Stimulated activated CD8-positive, alpha-beta memory T cell treated with anti-CD3 and anti-CD28 coated beads, Interleukin-7, amount 100 ng/mL, for 4 hours (primary cell): ENCODE measurements around the gene C19orf25.

ENCODE experiments used
- DNase-seq, 2 donors: peaks; one replicate each; pipeline ENCODE4 v3.0.0-alpha.2; 2020; ENCODE audit warnings: low read depth in 2 of 2

Gene C19orf25

GRCh38 chr19:1466461-1467214 lies 12.4 kb downstream of the C19orf25 start:
- no peak for DNase-seq

DNA sequence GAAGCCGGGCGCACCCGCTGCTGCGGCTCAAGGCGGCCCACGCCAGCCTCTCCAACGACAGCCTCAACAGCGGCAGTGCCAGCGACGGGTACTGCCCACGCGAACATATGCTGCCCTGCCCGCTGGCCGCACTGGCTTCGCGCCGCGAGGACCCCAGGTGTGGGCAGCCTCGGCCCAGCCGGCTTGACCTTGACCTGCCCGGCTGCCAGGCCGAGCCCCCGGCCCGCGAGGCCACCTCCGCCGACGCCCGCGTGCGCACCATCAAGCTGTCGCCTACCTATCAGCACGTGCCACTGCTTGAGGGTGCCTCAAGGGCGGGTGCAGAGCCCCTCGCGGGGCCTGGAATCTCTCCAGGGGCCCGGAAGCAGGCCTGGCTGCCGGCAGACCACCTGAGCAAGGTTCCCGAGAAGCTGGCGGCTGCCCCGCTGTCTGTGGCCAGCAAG lies 13.0 kb downstream of the C19orf25 start:
- no peak for DNase-seq

- no peak for DNase-seq
Observed at GRCh38 chr19:1465191-1466016, 13.6 kb downstream of the C19orf25 start.

- no peak for DNase-seq
Observed at GRCh38 chr19:1461862-1462261, 17.2 kb downstream of the C19orf25 start.

- DNase-seq, result no peak
Observed at GRCh38 chr19:1460033-1460995, 18.7 kb downstream of the C19orf25 start.

DNA sequence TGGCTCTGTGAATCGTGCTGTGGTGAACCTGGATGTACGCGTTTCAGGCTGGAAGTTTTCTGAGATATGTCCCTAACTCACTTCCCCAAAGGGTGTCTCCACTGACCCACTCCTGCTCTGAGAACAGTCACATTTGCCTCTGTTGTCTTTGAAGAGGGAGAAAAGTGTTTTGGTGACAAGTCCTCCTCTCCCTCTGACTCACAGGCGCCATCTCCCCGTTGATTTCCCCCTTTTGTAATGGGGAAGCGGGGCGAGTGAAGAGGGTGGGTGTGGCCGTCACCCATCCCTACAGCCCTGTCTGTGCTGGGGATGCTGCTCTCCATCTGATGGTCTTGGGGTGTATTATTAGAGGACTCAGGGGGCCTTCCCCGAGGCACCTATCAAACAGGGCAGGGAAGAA lies 19.5 kb downstream of the C19orf25 start:
- no peak for DNase-seq

GRCh38 chr19:1457892-1458291 lies 21.1 kb downstream of the C19orf25 start:
- no peak for DNase-seq

DNA sequence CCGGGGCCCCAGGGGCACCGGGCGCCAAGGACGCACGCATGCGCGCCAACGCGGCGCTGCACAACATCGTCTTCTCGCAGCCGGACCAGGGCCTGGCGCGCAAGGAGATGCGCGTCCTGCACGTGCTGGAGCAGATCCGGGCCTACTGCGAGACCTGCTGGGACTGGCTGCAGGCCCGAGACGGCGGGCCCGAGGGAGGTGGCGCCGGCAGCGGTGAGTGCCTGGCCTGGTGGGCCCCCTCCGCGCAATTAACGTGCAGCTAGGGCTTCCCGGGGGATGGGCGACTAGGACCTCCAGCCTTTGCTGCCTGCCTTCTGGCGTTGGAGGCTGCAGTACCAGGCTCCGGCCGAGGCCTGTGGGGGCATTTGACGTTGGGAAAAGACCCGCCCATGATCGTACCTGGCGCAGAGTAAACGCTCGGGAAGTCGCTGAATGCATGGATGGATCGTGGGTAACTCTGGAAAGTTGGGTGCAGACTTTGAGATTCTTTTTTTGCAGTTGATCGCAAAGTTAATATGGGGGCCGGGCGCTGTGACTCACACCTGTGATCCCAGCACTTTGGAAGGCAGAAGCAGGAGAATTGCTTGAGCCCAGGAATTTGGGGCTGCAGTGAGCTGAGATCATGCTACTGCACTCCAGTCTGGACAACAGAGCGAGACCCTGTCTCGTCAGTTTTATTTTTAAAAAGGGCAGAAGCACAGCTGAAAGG lies 21.8 kb downstream of the C19orf25 start:
- DNase-seq, result no peak

GRCh38 chr19:1456121-1456900 lies 22.7 kb downstream of the C19orf25 start:
- no peak for DNase-seq

- no peak for DNase-seq
Observed at GRCh38 chr19:1455336-1456120, 23.5 kb downstream of the C19orf25 start.

DNA sequence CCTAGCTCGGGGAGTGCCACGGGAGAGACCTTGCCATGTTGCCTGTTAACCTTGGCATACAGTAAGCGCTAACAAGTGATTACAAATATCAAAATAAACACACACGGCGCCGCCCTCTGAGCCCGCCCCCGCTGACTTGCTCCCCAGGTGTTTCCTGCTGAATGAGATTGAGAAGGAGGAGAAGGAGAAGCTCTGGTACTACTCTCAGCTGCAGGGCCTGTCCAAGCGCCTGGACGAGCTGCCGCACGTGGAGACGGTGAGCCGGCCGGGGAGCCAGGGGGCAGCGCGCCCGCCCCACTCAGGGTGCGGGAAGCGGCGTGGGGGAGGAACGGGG lies 24.0 kb downstream of the C19orf25 start:
- no peak for DNase-seq

DNA sequence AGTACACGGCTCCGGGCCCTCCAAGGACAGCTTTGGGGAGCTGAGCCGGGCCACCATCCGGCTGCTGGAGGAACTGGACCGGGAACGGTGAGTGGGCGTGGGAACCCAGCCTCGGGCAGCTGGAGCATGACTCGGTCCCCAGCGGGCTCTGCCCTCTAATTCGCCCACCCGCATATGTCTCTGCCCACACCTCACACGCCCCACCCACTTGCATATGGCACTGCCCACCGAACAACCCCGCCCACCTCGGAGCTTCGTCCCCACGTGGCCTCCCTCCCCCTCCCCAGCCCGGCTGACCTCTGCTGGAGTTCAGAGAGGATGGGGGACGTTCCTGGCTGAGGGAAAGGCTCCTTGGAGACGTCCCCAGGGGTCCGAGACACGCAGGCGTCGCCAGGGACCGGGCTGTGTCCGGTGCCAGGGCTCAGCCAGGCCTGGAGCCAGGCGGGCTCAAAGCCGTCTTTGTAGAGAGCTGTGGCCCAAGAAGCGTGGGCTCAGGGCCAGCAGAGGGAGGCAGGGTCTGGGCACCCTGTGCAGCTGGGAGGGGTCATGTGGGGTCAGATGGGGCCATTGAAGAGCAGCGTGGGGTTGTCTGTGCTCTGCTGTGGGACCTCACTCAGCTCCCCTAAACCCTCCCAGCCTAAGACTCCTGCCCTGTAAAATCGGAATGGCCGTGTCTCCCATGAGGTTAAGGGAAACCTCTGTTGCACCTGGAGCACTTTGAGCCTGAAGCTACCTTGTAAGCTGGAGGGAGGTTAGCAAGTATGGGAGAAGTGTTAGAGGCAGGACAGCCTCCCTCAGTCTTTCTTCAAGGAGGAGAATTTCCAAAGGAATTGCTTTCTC lies 25.3 kb downstream of the C19orf25 start:
- no peak for DNase-seq

GRCh38 chr19:1452802-1453524 lies 26.1 kb downstream of the C19orf25 start:
- no peak for DNase-seq

DNA sequence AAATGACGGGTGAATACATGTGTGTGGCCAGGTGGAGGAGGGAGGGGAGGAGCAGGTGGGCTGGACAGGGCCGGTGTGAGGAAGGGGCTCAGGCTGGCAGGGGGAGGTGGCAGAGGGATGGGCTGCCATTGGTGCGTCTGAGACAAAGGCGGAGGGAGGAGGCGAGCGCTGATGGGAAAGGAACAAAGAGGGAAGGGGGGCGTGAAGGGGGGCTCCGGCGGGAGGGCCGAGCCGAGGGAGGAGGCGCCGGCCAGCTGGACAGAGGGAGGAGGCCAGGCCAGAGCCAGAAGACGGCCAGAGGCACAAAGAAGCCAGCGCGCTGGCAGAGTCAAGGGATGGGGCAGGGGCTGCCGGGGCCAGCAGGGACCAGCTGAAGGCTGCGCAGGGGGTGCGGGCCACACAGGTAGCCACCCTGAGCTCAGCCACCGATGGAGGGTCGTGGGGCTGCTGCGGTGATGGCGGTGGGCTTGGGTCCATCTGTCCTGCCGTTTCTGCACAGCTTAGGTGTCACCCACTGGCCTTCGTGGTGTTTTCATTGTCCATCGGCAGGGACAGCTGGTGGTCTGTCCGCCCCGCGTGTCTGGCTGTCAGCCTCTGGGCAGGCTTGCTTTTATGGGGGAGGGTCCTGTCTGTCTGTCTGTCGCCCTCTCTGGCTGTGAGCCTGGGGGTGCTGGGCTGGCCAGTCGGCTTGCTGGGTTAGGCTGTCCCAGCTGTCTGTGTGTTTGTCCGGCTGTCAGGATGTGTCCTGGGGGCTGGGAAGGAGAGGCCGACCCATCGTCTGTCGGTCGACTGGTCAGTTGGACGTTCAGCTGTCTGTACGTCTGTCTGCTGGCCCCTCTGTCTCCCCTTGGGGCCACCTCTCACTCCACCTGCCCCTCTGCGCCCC lies 26.9 kb downstream of the C19orf25 start:
- no peak for DNase-seq

GRCh38 chr19:1450735-1451731 lies 28.0 kb downstream of the C19orf25 start:
- no peak for DNase-seq
